KMS-11 (cell line): ENCODE data around the gene ZNF534.
A peak's percentile ranks its signal among the peaks of the same experiment; 100 is the strongest.

Experiments used
- H2AFZ ChIP-seq: fragments of 200-600 bp; sonication (generic); 2 replicates; pipeline ENCODE4 v1.6.1; 2016; ENCODE audit warnings: antibody characterized with exemption, mixed run types, low read depth
- H3K27ac ChIP-seq: fragments of 200-600 bp; sonication (generic); 2 replicates; pipeline ENCODE4 v1.6.1; 2016; ENCODE audit warnings: mild to moderate bottlenecking, mixed run types
- H3K27me3 ChIP-seq: fragments of 200-600 bp; sonication (generic); 2 replicates; pipeline ENCODE4 v1.6.1; 2017; ENCODE audit warnings: mild to moderate bottlenecking, low read depth, mixed run types, moderate library complexity; ENCODE audit not compliant: insufficient read depth
- H3K36me3 ChIP-seq: fragments of 200-600 bp; sonication (generic); 2 replicates; pipeline ENCODE4 v1.6.1; 2017; ENCODE audit warnings: mild to moderate bottlenecking, mixed run types; ENCODE audit not compliant: insufficient read depth
- H3K4me1 ChIP-seq: fragments of 200-600 bp; sonication (generic); 2 replicates; pipeline ENCODE4 v1.6.1; 2016; ENCODE audit warnings: mild to moderate bottlenecking, low read depth, mixed run types; ENCODE audit not compliant: poor library complexity, severe bottlenecking
- H3K4me2 ChIP-seq: fragments of 200-600 bp; sonication (generic); 2 replicates; pipeline ENCODE4 v1.7.0; 2016; ENCODE audit warnings: mild to moderate bottlenecking, mixed run types
- H3K4me3 ChIP-seq: fragments of 200-600 bp; sonication (generic); IDR thresholded peaks from 2 replicates; pipeline ENCODE4 v1.6.1; 2017; ENCODE audit warnings: low read depth, low read length, mixed read lengths; ENCODE audit not compliant: insufficient read depth
- H3K79me2 ChIP-seq: fragments of 200-600 bp; sonication (generic); 2 replicates; pipeline ENCODE4 v1.6.1; 2016; ENCODE audit warnings: low read depth, mixed run types; ENCODE audit not compliant: insufficient read depth
- H3K9ac ChIP-seq: fragments of 200-600 bp; sonication (generic); 2 replicates; pipeline ENCODE4 v1.6.1; 2016; ENCODE audit warnings: mild to moderate bottlenecking, mixed run types
- H4K20me1 ChIP-seq: fragments of 200-600 bp; sonication (generic); 2 replicates; pipeline ENCODE4 v1.6.1; 2016; ENCODE audit warnings: mild to moderate bottlenecking, mixed run types; ENCODE audit not compliant: insufficient read depth
- CTCF ChIP-seq: fragments of 200-600 bp; sonication (generic); conservative IDR thresholded peaks from 2 replicates; pipeline ENCODE4 v1.6.1; 2017; ENCODE audit warnings: low read depth, mild to moderate bottlenecking, antibody characterized with exemption, low read length, moderate library complexity, mixed read lengths

The ZNF534 gene

GRCh38 chr19:52451241-52451640 is 22.3 kb downstream of the ZNF534 start:
- TF ChIP-seq CTCF, result no peak
- Histone ChIP-seq H3K9ac (no peak overlapping the region), H3K27ac (no peak overlapping the region), H3K4me1 (no peaks in the 10 kb centered on the region), H3K79me2 (no peaks in the 10 kb centered on the region), H3K36me3 (no peaks in the 10 kb centered on the region), H3K27me3 (0 out of 2 replicates have a peak, but pooled peaks cover 2% of the 10 kb centered on the region), H4K20me1 (no peaks in the 10 kb centered on the region), H2AFZ (no peak overlapping the region), H3K4me2 (no peak overlapping the region), H3K4me3 (no peak overlapping the region)

- Histone ChIP-seq H3K27ac (no peak within 1 kb of the TSS), H3K4me2 (no peak within 1 kb of the TSS), H3K4me3 (no peak within 1 kb of the TSS), H3K36me3 (no peaks in the 10 kb centered on the region), H4K20me1 (no peaks in the 10 kb centered on the region), H2AFZ (no peak within 1 kb of the TSS), H3K79me2 (no peaks in the 10 kb centered on the region), H3K27me3 (0 out of 2 replicates have a peak, but pooled peaks cover 2% of the 10 kb centered on the region), H3K4me1 (no peaks in the 10 kb centered on the region), H3K9ac (no peak within 1 kb of the TSS)
- TF ChIP-seq CTCF, result no peak
Measured at GRCh38 chr19:52453324-52454094, 24.6 kb downstream of the ZNF534 start, which contains the start of gene ZNF578. TSS of gene ZNF578 (plus strand) at chr19:52453553. CDS start at chr19:52501846, 48,293 bp downstream.

GRCh38 chr19:52464798-52465470 is 36.0 kb downstream of the ZNF534 start:
- TF ChIP-seq CTCF, result peak; percentile 64
- no peak overlapping the region for H2AFZ ChIP-seq
- H3K27me3 ChIP-seq, result no peaks in the 10 kb centered on the region
- no peaks in the 10 kb centered on the region for H3K36me3 ChIP-seq
- no peaks in the 10 kb centered on the region for H4K20me1 ChIP-seq
- no peak overlapping the region for H3K9ac ChIP-seq
- no peaks in the 10 kb centered on the region for H3K79me2 ChIP-seq
- no peak overlapping the region for H3K4me3 ChIP-seq
- no peak overlapping the region for H3K27ac ChIP-seq
- H3K4me1 ChIP-seq, result no peaks in the 10 kb centered on the region
- no peak overlapping the region for H3K4me2 ChIP-seq

GRCh38 chr19:52473655-52474350 is 44.9 kb downstream of the ZNF534 start:
- no peaks in the 10 kb centered on the region for H4K20me1 ChIP-seq
- H3K9ac ChIP-seq, result no peak overlapping the region
- H3K4me2 ChIP-seq, result no peak overlapping the region
- H3K4me3 ChIP-seq, result no peak overlapping the region
- H3K27me3 ChIP-seq, result no peaks in the 10 kb centered on the region
- no peak overlapping the region for H2AFZ ChIP-seq
- TF ChIP-seq CTCF, result no peak
- no peaks in the 10 kb centered on the region for H3K36me3 ChIP-seq
- H3K79me2 ChIP-seq, result no peaks in the 10 kb centered on the region
- H3K27ac ChIP-seq, result no peak overlapping the region
- no peaks in the 10 kb centered on the region for H3K4me1 ChIP-seq
